ENCODE data around the gene REV3L. TPM values are rescaled to one million over a fixed set of nuclear protein-coding genes. Genes with fewer than 3 reads are reported as not detected.

The REV3L gene
- total RNA-seq, 1 experiment from 2014 or later, result 5.3 TPM

- Mint-ChIP-seq H3K27ac (no peak overlapping the region), H3K4me3 (no peak overlapping the region), H3K27me3 (ENCODE audit: low read depth) (no peaks in the 10 kb centered on the region), H3K36me3 (ENCODE audit: insufficient read depth in 1 of 3, low read depth in 3 of 3) (peaks cover 5 to 16% (median 13%) of the 10 kb centered on the region in 3 experiments; a peak in 5 of 7 replicates), H3K4me1 (no peaks in the 10 kb centered on the region), H3K9me3 (peaks cover 13 to 14% of the 10 kb centered on the region in 2 experiments; a peak in 4 of 5 replicates)
- Histone ChIP-seq H2AK5ac (ENCODE audit: insufficient read length, low read length) (no peak overlapping the region), H3K4me2 (ENCODE audit: insufficient read depth, insufficient read length, low read length) (no peak overlapping the region), H3T11ph (ENCODE audit: low read length) (no peak overlapping the region), H2AFZ (ENCODE audit: low read length) (no peak overlapping the region), H2BK20ac (ENCODE audit: low read depth, low read length, poor library complexity, severe bottlenecking) (no peak overlapping the region), H2BK15ac (ENCODE audit: low read depth, low read length) (no peak overlapping the region), H4K91ac (ENCODE audit: insufficient read length, low read depth, low read length) (no peak overlapping the region), H2BK12ac (ENCODE audit: insufficient read length, low read depth, low read length) (no peak overlapping the region), H4K5ac (ENCODE audit: insufficient read length, low read depth, low read length) (no peak overlapping the region), H3K23ac (ENCODE audit: insufficient read length, low read depth, low read length) (no peak overlapping the region), H3K79me2 (ENCODE audit: insufficient read depth, low read length) (no peaks in the 10 kb centered on the region), H3K79me1 (ENCODE audit: insufficient read depth, low read depth, low read length, poor library complexity, severe bottlenecking) (no peaks in the 10 kb centered on the region), H3K4ac (ENCODE audit: low read depth, low read length) (no peak overlapping the region), H3K23me2 (ENCODE audit: insufficient read length, low read depth, low read length, poor library complexity, severe bottlenecking) (no peaks in the 10 kb centered on the region), H3K56ac (ENCODE audit: insufficient read length, low read depth, low read length) (no peak overlapping the region), H2BK120ac (ENCODE audit: low read depth, low read length, poor library complexity, severe bottlenecking) (no peak overlapping the region), H3K4me1 (ENCODE audit: insufficient read depth, low read length) (no peaks in the 10 kb centered on the region), H3K9me3 (ENCODE audit: control insufficient read depth, low read depth, low read length) (no peaks in the 10 kb centered on the region), H3K14ac (ENCODE audit: insufficient read depth, low read length) (no peak overlapping the region), H3K27me3 (ENCODE audit: insufficient read depth, low read length) (no peaks in the 10 kb centered on the region), H3K27ac (ENCODE audit: insufficient read length, low read depth, low read length) (no peak overlapping the region), H4K8ac (replicated peaks; ENCODE audit: insufficient read length, low read depth, low read length) (no peak overlapping the region), H3K18ac (ENCODE audit: insufficient read length, low read depth, low read length) (no peak overlapping the region), H3K9ac (ENCODE audit: extremely low read depth, insufficient read length, low read length) (no peak overlapping the region), H4K20me1 (ENCODE audit: control insufficient read depth, insufficient read depth, insufficient read length) (no peaks in the 10 kb centered on the region), H2BK5ac (ENCODE audit: insufficient read length, low read length) (no peak overlapping the region)
- DNase-seq, result no peak
- TF ChIP-seq, protein P1, sequence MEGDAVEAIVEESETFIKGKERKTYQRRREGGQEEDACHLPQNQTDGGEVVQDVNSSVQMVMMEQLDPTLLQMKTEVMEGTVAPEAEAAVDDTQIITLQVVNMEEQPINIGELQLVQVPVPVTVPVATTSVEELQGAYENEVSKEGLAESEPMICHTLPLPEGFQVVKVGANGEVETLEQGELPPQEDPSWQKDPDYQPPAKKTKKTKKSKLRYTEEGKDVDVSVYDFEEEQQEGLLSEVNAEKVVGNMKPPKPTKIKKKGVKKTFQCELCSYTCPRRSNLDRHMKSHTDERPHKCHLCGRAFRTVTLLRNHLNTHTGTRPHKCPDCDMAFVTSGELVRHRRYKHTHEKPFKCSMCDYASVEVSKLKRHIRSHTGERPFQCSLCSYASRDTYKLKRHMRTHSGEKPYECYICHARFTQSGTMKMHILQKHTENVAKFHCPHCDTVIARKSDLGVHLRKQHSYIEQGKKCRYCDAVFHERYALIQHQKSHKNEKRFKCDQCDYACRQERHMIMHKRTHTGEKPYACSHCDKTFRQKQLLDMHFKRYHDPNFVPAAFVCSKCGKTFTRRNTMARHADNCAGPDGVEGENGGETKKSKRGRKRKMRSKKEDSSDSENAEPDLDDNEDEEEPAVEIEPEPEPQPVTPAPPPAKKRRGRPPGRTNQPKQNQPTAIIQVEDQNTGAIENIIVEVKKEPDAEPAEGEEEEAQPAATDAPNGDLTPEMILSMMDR (conservative IDR thresholded peaks at IDR 0.05), result no peak
- no CpG with 5 or more reads among the region's 7 CpGs for WGBS (ENCODE audit: extremely low coverage, insufficient read length, low lambda C conversion rate)
Observed at GRCh38 chr6:111462770-111463391, 20.1 kb downstream of the REV3L start.

Measured in H9 (cell line).